Globus pallidus (tissue), 1 donor: ENCODE results near the gene OAF.
"Not testable (repeated sequence)": the region's sequence is repeated elsewhere in the genome, so short reads cannot be mapped to it uniquely, and the experiment has no call there.

Experiments used
- DNase-seq: peaks from one replicate; pipeline ENCODE4 v3.0.0-alpha.2; 2015; ENCODE audit warnings: low spot score

Gene OAF

DNA sequence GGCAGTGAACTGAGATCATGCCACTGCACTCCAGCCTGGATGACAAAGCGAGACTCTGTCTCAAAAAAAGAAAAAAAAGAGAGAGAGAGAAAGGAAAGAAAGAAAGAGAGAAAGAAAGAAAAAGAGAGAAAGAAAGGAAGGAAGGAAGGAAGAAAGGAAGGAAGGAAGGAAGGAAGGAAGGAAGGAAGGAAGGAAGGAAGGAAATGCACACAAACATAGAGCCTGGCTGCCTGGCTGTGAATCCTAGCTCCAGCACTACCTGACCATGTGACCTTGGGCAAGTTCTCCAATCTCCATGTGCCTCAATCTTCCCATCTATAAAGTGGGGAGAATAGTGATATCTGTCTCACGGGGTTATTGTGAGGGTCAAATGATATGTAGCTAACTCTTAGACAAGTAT is 63.1 kb downstream of the OAF start:
- not testable (repeated sequence) for DNase-seq

DNA sequence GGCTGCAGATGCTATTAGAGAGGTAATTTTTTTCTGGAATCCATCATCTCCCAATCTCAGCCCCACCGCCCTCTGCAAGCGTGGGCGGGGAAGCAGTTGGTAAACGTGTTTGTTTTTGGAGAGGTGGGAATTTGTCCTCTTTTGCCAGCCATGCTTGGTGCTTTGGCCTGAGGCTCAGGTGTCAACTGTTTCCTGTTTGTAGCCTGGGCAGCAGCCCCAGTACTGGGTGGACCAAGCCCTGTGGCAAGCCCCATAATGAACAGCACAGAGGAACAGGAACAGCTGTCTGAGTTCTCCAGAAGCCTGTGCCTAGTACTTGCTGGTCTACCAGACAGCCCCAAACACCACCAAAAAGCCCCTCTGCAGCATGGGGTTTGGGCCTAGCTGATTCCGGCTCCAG is 68.7 kb downstream of the OAF start:
- DNase-seq: no peak
